Rectal smooth muscle tissue (tissue), 1 donor: ENCODE measurements around the gene THSD7B.

Source experiments
- H3K27ac ChIP-seq: one replicate; pipeline ENCODE4 v1.7.0; 2013; ENCODE audit warnings: low read depth, low read length, inconsistent platforms
- H3K27me3 ChIP-seq: one replicate; pipeline ENCODE4 v1.7.0; 2013; ENCODE audit warnings: low read length; ENCODE audit not compliant: control insufficient read depth, insufficient read depth
- H3K36me3 ChIP-seq: one replicate; pipeline ENCODE4 v1.7.0; 2013; ENCODE audit warnings: low read length; ENCODE audit not compliant: control insufficient read depth, insufficient read depth
- H3K4me1 ChIP-seq: one replicate; pipeline ENCODE4 v1.7.0; 2013; ENCODE audit warnings: low read length; ENCODE audit not compliant: control insufficient read depth, insufficient read depth
- H3K4me3 ChIP-seq: one replicate; pipeline ENCODE4 v1.7.0; 2013; ENCODE audit warnings: low read length
- H3K9ac ChIP-seq: one replicate; pipeline ENCODE4 v1.7.0; 2013; ENCODE audit warnings: low read length

Gene THSD7B

DNA sequence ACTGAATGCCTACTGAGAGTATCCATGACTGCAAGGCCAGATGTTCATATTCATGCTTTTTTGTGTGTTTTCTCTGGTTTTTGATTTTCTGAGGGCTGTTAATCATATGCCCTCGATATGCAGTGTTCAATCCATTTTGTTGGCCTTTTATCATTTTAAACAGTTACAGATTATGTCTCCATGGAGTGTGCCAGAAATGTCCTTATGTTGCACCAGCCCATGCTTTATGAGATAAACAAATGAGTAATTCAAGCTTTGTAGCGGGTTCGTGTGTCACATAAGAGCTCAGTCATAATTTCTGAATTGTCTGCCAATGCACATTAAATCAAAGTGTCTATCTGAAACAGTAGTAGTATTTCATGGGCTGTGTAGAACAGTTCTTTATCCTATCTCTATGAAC lies 583.0 kb downstream of the THSD7B start:
- H3K27ac ChIP-seq, result no peak overlapping the region
- H3K27me3 ChIP-seq, result no peaks in the 10 kb centered on the region
- H3K4me1 ChIP-seq, result no peaks in the 10 kb centered on the region
- no peak overlapping the region for H3K9ac ChIP-seq
- H3K4me3 ChIP-seq, result no peak overlapping the region
- no peaks in the 10 kb centered on the region for H3K36me3 ChIP-seq

DNA sequence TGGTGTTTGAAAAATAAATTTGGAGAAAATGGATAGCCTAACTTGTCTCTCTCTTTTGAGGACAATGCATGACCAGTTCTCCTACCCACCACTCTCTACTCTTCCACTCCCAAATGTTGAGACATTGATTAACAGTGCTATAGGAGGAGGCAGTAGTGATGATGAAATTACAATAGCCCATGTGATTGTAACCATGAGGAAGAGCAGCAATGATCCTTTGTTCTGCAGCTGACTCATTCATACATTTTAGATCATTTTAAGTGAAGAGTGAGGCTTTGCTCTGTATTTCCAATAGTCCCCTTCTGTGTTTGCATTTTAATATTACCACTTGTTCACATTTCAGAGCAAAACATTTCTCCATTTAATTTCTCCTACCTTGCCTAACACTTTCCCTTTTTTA lies 592.3 kb downstream of the THSD7B start:
- no peaks in the 10 kb centered on the region for H3K27me3 ChIP-seq
- no peaks in the 10 kb centered on the region for H3K4me1 ChIP-seq
- no peaks in the 10 kb centered on the region for H3K36me3 ChIP-seq
- no peak overlapping the region for H3K9ac ChIP-seq
- no peak overlapping the region for H3K4me3 ChIP-seq
- no peak overlapping the region for H3K27ac ChIP-seq

GRCh38 chr2:137367361-137367760 lies 602.0 kb downstream of the THSD7B start:
- H3K9ac ChIP-seq, result no peak overlapping the region
- H3K4me1 ChIP-seq, result no peaks in the 10 kb centered on the region
- H3K27me3 ChIP-seq, result no peaks in the 10 kb centered on the region
- no peak overlapping the region for H3K27ac ChIP-seq
- H3K36me3 ChIP-seq, result no peaks in the 10 kb centered on the region
- no peak overlapping the region for H3K4me3 ChIP-seq

GRCh38 chr2:137369106-137369505 lies 603.8 kb downstream of the THSD7B start:
- H3K4me1 ChIP-seq, result no peaks in the 10 kb centered on the region
- no peak overlapping the region for H3K4me3 ChIP-seq
- no peaks in the 10 kb centered on the region for H3K36me3 ChIP-seq
- H3K27ac ChIP-seq, result no peak overlapping the region
- no peak overlapping the region for H3K9ac ChIP-seq
- H3K27me3 ChIP-seq, result no peaks in the 10 kb centered on the region

DNA sequence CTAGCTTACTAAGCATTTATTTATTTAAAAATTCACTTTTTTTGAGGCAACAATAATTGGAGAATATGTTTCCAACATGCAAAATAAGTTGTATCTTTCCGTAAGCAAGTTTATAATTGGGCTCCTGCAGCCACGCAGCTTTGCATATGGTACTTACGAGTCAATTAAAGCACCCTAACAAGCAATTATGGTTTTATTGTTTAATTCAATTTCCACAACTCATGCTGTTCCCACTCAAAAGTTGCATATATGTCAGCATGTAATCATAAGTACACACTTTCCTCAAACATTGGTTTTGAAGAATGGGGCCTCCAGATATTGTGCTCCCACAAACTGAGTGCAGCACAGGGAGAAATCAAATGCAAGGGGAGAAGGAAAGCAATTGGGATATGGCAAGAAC lies 613.8 kb downstream of the THSD7B start:
- no peak overlapping the region for H3K27ac ChIP-seq
- H3K36me3 ChIP-seq, result no peaks in the 10 kb centered on the region
- no peak overlapping the region for H3K9ac ChIP-seq
- no peaks in the 10 kb centered on the region for H3K27me3 ChIP-seq
- no peak overlapping the region for H3K4me3 ChIP-seq
- no peaks in the 10 kb centered on the region for H3K4me1 ChIP-seq

GRCh38 chr2:137380610-137381009 lies 615.3 kb downstream of the THSD7B start:
- no peak overlapping the region for H3K27ac ChIP-seq
- H3K36me3 ChIP-seq, result no peaks in the 10 kb centered on the region
- no peak overlapping the region for H3K4me3 ChIP-seq
- H3K4me1 ChIP-seq, result no peaks in the 10 kb centered on the region
- no peak overlapping the region for H3K9ac ChIP-seq
- H3K27me3 ChIP-seq, result no peaks in the 10 kb centered on the region

- Histone ChIP-seq H3K36me3 (no peaks in the 10 kb centered on the region), H3K4me3 (no peak overlapping the region), H3K27ac (no peak overlapping the region), H3K4me1 (no peaks in the 10 kb centered on the region), H3K9ac (no peak overlapping the region), H3K27me3 (no peaks in the 10 kb centered on the region)
Measured at GRCh38 chr2:137381731-137382130, 616.4 kb downstream of the THSD7B start.

DNA sequence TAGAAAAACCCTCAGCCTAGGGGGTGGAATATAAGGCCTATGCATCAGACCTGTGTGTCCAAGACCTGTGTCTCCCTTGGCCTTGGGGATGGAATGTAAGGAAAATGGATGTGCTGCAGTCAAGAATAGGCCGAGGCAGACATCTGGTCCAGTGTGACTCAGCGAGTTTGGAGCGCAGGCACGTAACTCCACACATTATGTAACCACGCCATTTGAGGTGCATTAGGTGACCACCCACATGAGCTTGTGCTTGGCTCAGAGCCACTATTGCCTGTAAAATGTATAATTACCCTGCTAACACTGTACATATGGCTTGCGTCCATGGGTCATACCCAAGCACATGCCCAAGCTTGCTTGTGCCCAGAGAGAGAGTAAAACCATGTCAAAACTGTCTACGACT lies 618.0 kb downstream of the THSD7B start:
- Histone ChIP-seq H3K9ac (no peak overlapping the region), H3K4me1 (no peaks in the 10 kb centered on the region), H3K36me3 (no peaks in the 10 kb centered on the region), H3K27me3 (no peaks in the 10 kb centered on the region), H3K4me3 (no peak overlapping the region), H3K27ac (no peak overlapping the region)

DNA sequence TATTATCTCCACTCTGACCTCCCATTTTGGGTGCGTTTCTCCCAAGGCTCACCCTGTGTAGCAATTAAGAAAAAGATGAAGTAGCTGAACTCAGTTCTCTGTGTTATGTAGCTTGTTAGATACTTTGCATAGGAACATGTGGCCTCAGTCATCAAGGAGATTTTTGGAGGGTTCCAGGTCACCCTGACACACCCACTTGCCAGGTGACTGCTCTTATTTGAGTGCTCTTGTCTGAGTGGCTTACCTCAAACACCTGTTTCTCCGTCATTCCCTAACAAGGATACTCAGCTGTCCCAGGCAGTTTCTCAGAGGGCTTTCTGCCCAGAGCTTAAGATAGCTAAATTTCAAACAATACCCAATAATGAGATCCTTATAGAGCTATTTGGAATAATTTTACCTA lies 621.7 kb downstream of the THSD7B start:
- Histone ChIP-seq H3K9ac (no peak overlapping the region), H3K27ac (no peak overlapping the region), H3K4me3 (no peak overlapping the region), H3K4me1 (no peaks in the 10 kb centered on the region), H3K36me3 (no peaks in the 10 kb centered on the region), H3K27me3 (no peaks in the 10 kb centered on the region)

GRCh38 chr2:137405496-137405895 lies 640.2 kb downstream of the THSD7B start:
- no peak overlapping the region for H3K27ac ChIP-seq
- H3K36me3 ChIP-seq, result no peaks in the 10 kb centered on the region
- H3K9ac ChIP-seq, result no peak overlapping the region
- H3K4me1 ChIP-seq, result no peaks in the 10 kb centered on the region
- no peaks in the 10 kb centered on the region for H3K27me3 ChIP-seq
- no peak overlapping the region for H3K4me3 ChIP-seq

DNA sequence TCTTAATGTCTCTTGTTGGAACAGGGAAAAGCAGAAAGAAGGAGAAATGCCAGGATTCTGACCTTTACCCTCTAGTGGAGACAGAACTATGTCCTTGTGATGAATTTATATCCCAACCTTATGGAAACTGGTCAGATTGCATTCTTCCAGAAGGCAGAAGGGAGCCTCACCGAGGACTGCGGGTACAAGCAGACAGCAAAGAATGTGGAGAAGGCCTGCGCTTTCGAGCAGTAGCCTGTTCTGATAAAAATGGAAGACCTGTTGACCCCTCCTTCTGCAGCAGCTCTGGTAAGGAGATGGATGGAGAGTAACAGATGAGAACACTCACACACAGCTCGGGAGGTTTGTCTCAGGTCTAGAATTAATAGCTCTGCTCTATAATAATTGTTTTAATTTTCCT lies 646.2 kb downstream of the THSD7B start:
- Histone ChIP-seq H3K9ac (no peak overlapping the region), H3K4me1 (no peaks in the 10 kb centered on the region)

DNA sequence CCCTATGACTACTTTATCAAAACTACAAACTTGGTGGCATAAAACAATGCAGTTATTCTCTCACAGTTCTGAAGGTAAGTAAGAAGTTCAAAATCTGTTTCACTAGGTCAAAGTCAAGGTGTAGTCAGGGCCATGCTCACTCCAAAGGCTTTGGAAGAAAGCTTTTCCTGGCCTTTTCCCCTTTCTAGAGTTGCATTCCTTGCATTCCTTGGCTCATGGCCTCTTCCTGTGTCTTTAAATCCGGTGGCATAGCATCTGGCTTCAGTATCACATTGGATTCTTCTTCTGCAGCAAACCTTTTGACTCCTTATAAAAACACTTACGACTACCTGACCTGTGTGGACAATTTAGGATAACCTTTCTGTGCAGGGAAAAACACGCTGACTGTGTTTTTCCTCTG lies 655.4 kb downstream of the THSD7B start:
- H3K4me3 ChIP-seq, result no peak overlapping the region

More for the DNA sequence above, 646.2 kb downstream of the THSD7B start:
- Histone ChIP-seq H3K27me3 (no peaks in the 10 kb centered on the region), H3K4me3 (no peak overlapping the region), H3K27ac (no peak overlapping the region), H3K36me3 (no peaks in the 10 kb centered on the region)

GRCh38 chr2:137435162-137435561 lies 669.8 kb downstream of the THSD7B start:
- H3K4me1 ChIP-seq, result no peaks in the 10 kb centered on the region

More for the DNA sequence above, 655.4 kb downstream of the THSD7B start:
- no peaks in the 10 kb centered on the region for H3K27me3 ChIP-seq
- no peak overlapping the region for H3K27ac ChIP-seq
- H3K36me3 ChIP-seq, result no peaks in the 10 kb centered on the region
- H3K4me1 ChIP-seq, result no peaks in the 10 kb centered on the region
- no peak overlapping the region for H3K9ac ChIP-seq

More at GRCh38 chr2:137435162-137435561, 669.8 kb downstream of the THSD7B start:
- Histone ChIP-seq H3K4me3 (no peak overlapping the region), H3K9ac (no peak overlapping the region), H3K27ac (no peak overlapping the region), H3K27me3 (no peaks in the 10 kb centered on the region), H3K36me3 (no peaks in the 10 kb centered on the region)
